SK-N-SH (cell line): ENCODE data around the gene DCP2. TPM values are rescaled to one million over a fixed set of nuclear protein-coding genes. Genes with fewer than 3 reads are reported as not detected.

Experiments used
- CTCF ChIA-PET: fragments of 300-600, 350-600 bp; formaldehyde crosslinking; extraction: SDS; loops from one replicate; lab custom pipeline; 2021; lab: Yijun Ruan, JAX
- POLR2A ChIA-PET: fragments of 350-600 bp; sonication (Branson Sonifier 250); formaldehyde crosslinking; extraction: SDS; loops from one replicate; lab custom pipeline; 2020; ENCODE audit warnings: antibody characterized with exemption, inconsistent platforms; lab: Yijun Ruan, JAX
- DNase-seq: peaks from one replicate; pipeline ENCODE4 v3.0.0; 2012
- H2AFZ ChIP-seq: fragments of 200-600 bp; sonication (generic); 2 replicates; pipeline ENCODE4 v1.8.1; 2016; ENCODE audit warnings: antibody characterized with exemption, mild to moderate bottlenecking, low read depth
- H3F3A ChIP-seq: fragments of 200-600 bp; sonication (generic); replicated peaks from 2 replicates; pipeline ENCODE3; 2016; ENCODE audit warnings: antibody characterized with exemption, mild to moderate bottlenecking; ENCODE audit not compliant: insufficient read depth
- H3K27ac ChIP-seq, 2 experiments: fragments of 200-500 bp in 1 of 2; fragments of 200-600 bp in 1 of 2; sonication (Bioruptor generic) in 1 of 2; sonication (generic), shearing (Covaris generic) in 1 of 2; 2 replicates each; pipeline versions ENCODE4 v1.5.1 to v1.6.1; 2014 to 2016; ENCODE audit warnings: low read depth in 2 of 2, inconsistent platforms in 1 of 2, low read length in 1 of 2, mild to moderate bottlenecking in 1 of 2, mixed read lengths in 1 of 2
- H3K27me3 ChIP-seq: fragments of 200-600 bp; sonication (generic), shearing (Covaris generic); 2 replicates; pipeline ENCODE4 v1.6.1; 2016; ENCODE audit warnings: mixed run types; ENCODE audit not compliant: insufficient read depth
- H3K36me3 ChIP-seq, 2 experiments: fragments of 200-500 bp in 1 of 2; fragments of 200-600 bp in 1 of 2; sonication (Bioruptor generic) in 1 of 2; sonication (generic) in 1 of 2; replicated peaks in 1 of 2; 2 replicates each; pipeline versions ENCODE3 to v1.5.1; 2014 to 2016; ENCODE audit warnings: low read length in 1 of 2, mild to moderate bottlenecking in 1 of 2; ENCODE audit not compliant: insufficient read depth in 2 of 2, control insufficient read depth in 1 of 2
- H3K4me1 ChIP-seq, 2 experiments: fragments of 200-500 bp in 1 of 2; fragments of 200-600 bp in 1 of 2; sonication (Bioruptor generic) in 1 of 2; sonication (generic), shearing (Covaris generic) in 1 of 2; 2 replicates each; pipeline versions ENCODE4 v1.5.1 to v1.6.1; 2014 to 2016; ENCODE audit warnings: low read depth in 1 of 2, low read length in 1 of 2, mixed run types in 1 of 2; ENCODE audit not compliant: insufficient read depth in 2 of 2, control insufficient read depth in 1 of 2
- H3K4me2 ChIP-seq: fragments of 200-600 bp; sonication (generic), shearing (Covaris generic); 2 replicates; pipeline ENCODE4 v1.6.1; 2017; ENCODE audit warnings: mixed run types
- H3K4me3 ChIP-seq, 2 experiments: fragments of 200-500 bp in 1 of 2; fragments of 200-600 bp in 1 of 2; sonication (Bioruptor generic) in 1 of 2; sonication (generic), shearing (Covaris generic) in 1 of 2; 2 replicates each; pipeline versions ENCODE4 v1.5.1 to v1.8.1; 2014 to 2016; ENCODE audit warnings: low read depth in 2 of 2, inconsistent platforms in 1 of 2, low read length in 1 of 2, mild to moderate bottlenecking in 1 of 2, mixed read lengths in 1 of 2, moderate library complexity in 1 of 2
- H3K79me2 ChIP-seq: fragments of 200-600 bp; sonication (generic); 2 replicates; pipeline ENCODE4 v1.8.1; 2017; ENCODE audit warnings: mild to moderate bottlenecking; ENCODE audit not compliant: insufficient read depth
- H3K9ac ChIP-seq: fragments of 200-600 bp; sonication (generic); 2 replicates; pipeline ENCODE4 v1.6.1; 2017; ENCODE audit warnings: mixed run types
- H3K9me2 ChIP-seq: fragments of 200-600 bp; sonication (generic); 2 replicates; pipeline ENCODE4 v1.6.1; 2017; ENCODE audit warnings: mixed run types
- H3K9me3 ChIP-seq: fragments of 200-600 bp; sonication (generic); 2 replicates; pipeline ENCODE4 v1.6.1; 2017; ENCODE audit warnings: mixed run types, mild to moderate bottlenecking, moderate library complexity
- H4K20me1 ChIP-seq: fragments of 200-600 bp; sonication (generic); 2 replicates; pipeline ENCODE4 v1.6.1; 2017; ENCODE audit warnings: mild to moderate bottlenecking, mixed run types; ENCODE audit not compliant: insufficient read depth
- CTCF ChIP-seq: fragments of 200-600 bp; sonication (generic); IDR thresholded peaks from 2 replicates; pipeline ENCODE4 v1.6.1; 2017; ENCODE audit warnings: antibody characterized with exemption, mild to moderate bottlenecking, moderate library complexity
- EP300 ChIP-seq, 2 experiments: IDR thresholded peaks; 2 replicates each; pipeline versions ENCODE4 v1.4.0 to v1.6.1; 2012; ENCODE audit warnings: borderline replicate concordance in 1 of 2, low read depth in 1 of 2, low read length in 1 of 2
- FOSL2 ChIP-seq: IDR thresholded peaks from 2 replicates; pipeline ENCODE4 v1.4.0; 2012; ENCODE audit warnings: low read depth, mild to moderate bottlenecking, moderate library complexity, borderline replicate concordance
- FOXJ3 ChIP-seq: sonication (generic); formaldehyde crosslinking; IDR thresholded peaks from 2 replicates; pipeline ENCODE4 v1.5.1; 2020; ENCODE audit warnings: mild to moderate bottlenecking, missing genetic modification reagents
- GATA2 ChIP-seq: sonication (generic); formaldehyde crosslinking; IDR thresholded peaks from 2 replicates; pipeline ENCODE4 v1.5.0; 2020; ENCODE audit warnings: mild to moderate bottlenecking, missing genetic modification reagents
- IRF3 ChIP-seq: fragments of 150-350 bp; IDR thresholded peaks from 2 replicates; pipeline ENCODE4 v1.6.1; 2016; ENCODE audit warnings: mild to moderate bottlenecking, low read depth, low read length
- JUND ChIP-seq: IDR thresholded peaks from 2 replicates; pipeline ENCODE4 v1.4.0; 2012
- MAX ChIP-seq: IDR thresholded peaks from 2 replicates; pipeline ENCODE4 v1.4.0; 2012; ENCODE audit warnings: low read depth
- MXI1 ChIP-seq: IDR thresholded peaks from 2 replicates; pipeline ENCODE4 v1.6.1; 2012; ENCODE audit warnings: mild to moderate bottlenecking, low read depth, low read length, improper control_type of control experiment
- NRF1 ChIP-seq: IDR thresholded peaks from 2 replicates; pipeline ENCODE4 v1.6.1; 2012; ENCODE audit warnings: low read depth, mild to moderate bottlenecking, low read length
- POLR2AphosphoS5 ChIP-seq: IDR thresholded peaks from 2 replicates; pipeline ENCODE4 v1.6.1; 2012; ENCODE audit warnings: low read depth, low read length
- RFX5 ChIP-seq: IDR thresholded peaks from 2 replicates; pipeline ENCODE4 v1.6.1; 2012; ENCODE audit warnings: mild to moderate bottlenecking, improper control_type of control experiment, low read length
- SIN3A ChIP-seq: IDR thresholded peaks from 2 replicates; pipeline ENCODE4 v1.6.1; 2012; ENCODE audit warnings: low read depth, mild to moderate bottlenecking, low read length, moderate library complexity, borderline replicate concordance
- TAF1 ChIP-seq: IDR thresholded peaks from 2 replicates; pipeline ENCODE4 v1.6.1; 2012; ENCODE audit warnings: low read depth, mild to moderate bottlenecking, low read length, moderate library complexity, borderline replicate concordance
- TCF12 ChIP-seq: IDR thresholded peaks from 2 replicates; pipeline ENCODE4 v1.4.0; 2012
- YY1 ChIP-seq: IDR thresholded peaks from 2 replicates; pipeline ENCODE4 v1.4.0; 2012; ENCODE audit warnings: low read depth, mild to moderate bottlenecking
- WGBS: methylation state at CpG from one replicate; pipeline ENCODE4 v1.1.6; 2017; ENCODE audit warnings: low lambda C conversion rate; 5-methylcytosine and 5-hydroxymethylcytosine counted together
- polyA plus RNA-seq, 3 experiments: library from polyadenylated mRNA; depleted of rRNA; stranded (reverse); fragments of >200 nt; gene quantifications; 2 replicates each; pipeline ENCODE4 v1.2.3, GENCODE V29; 2012

Gene DCP2
- polyA plus RNA-seq, 1 of the 3 experiments (the other 2 are of a cell fraction) = 6.0 TPM

DNA sequence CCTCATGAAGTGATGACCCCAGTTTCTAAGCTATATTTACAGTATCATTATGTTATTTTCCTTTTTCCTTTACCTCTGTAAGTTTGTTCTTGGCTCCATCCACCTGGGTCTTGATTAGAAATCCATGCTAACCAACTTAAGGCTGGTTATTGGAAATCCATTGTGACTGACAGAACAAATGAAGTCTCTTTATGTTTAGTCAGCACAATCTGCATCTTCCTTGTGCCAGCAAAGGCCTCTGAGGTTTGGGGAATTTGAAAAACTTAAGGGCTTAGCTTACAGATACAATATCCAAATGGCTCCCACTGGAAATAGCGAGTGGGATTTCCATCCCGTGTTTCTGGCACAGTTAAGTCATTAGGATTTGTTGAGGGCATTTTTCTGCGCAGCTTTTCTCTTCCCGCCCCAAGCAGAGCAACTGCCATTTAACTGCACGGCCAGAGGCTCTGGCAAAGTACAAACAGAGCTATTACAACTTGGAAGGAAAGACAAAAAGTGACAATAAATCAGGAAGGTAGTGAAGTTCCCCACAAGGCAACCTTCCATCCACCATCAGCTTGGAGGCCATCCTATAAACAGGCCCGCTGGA lies 64.2 kb downstream of the DCP2 start:
- no peak overlapping the region for H3K4me2 ChIP-seq
- no peak overlapping the region for H2AFZ ChIP-seq
- H3F3A ChIP-seq = no peaks in the 10 kb centered on the region
- H3K4me3 ChIP-seq = no peak overlapping the region
- ChIA-PET POLR2A (no interaction called here), CTCF (interaction anchor here (1.3 to 1.5 kb wide), 2 partner anchors 17 to 44 kb away, joined by 4 read pairs; no protein-coding TSS in a partner anchor)
- no peak overlapping the region for H3K9ac ChIP-seq
- H3K27ac ChIP-seq = peak overlapping the region in 1 of 2 experiments; percentile 23; a peak in 2 of 4 replicates
- peaks cover 0 to 16% of the 10 kb centered on the region in 2 experiments; a peak in 2 of 4 replicates for H3K4me1 ChIP-seq
- no peak for DNase-seq
- H3K9me2 ChIP-seq = no peaks in the 10 kb centered on the region
- 92% methylated on average over 6 of the region's 6 CpGs for WGBS
- no peaks in the 10 kb centered on the region for H3K9me3 ChIP-seq
- no peaks in the 10 kb centered on the region for H4K20me1 ChIP-seq
- no peaks in the 10 kb centered on the region for H3K27me3 ChIP-seq
- no peaks in the 10 kb centered on the region for H3K79me2 ChIP-seq
- no peaks in the 10 kb centered on the region for H3K36me3 ChIP-seq
- TF ChIP-seq POLR2AphosphoS5 (no peak), CTCF (no peak), YY1 (no peak), MAX (no peak), NRF1 (no peak), FOXJ3 (CRISPR knock-in tag) (no peak), FOSL2 (no peak), GATA2 (CRISPR knock-in tag) (no peak), EP300 (IDR thresholded peaks at IDR 0.05; ENCODE audit: borderline replicate concordance in 1 of 2, low read depth in 1 of 2, low read length in 1 of 2) (no peak), TCF12 (no peak), JUND (no peak), SIN3A (no peak), IRF3 (no peak), RFX5 (no peak), MXI1 (no peak), TAF1 (no peak)
